Measurements from ENCODE around the gene CILP2.
A peak's percentile ranks its signal among the peaks of the same experiment; 100 is the strongest.

Gene CILP2

DNA sequence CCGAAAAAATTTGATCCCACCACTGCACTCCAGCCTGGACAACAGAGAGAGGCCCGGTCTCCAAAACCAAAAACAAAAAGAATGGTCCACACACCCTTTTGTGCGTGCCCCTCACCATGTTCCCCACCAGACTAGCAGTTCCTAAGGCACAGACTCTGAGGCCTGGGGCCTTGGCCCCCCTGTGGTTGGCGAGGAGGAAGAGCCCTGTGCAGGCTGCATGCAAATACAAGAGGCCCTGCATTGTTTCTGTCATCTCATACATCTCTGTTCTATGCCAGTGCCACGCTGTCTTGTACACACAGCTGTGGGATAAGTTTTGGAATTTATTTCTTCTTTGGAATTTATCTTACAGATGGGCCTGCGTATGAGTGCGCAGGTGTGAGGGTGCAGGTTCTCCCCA lies 14.0 kb upstream of the CILP2 start:
- no peak for FAIRE-seq

GRCh38 chr19:19525611-19526380 lies 12.3 kb upstream of the CILP2 start:
- TF ChIP-seq POLR2AphosphoS5 (IDR thresholded peaks at IDR 0.05; ENCODE audit: low read depth, low read length): peak; percentile 35; the same call in 1 of the 2 replicates
- no peak for TF ChIP-seq TAF1 (IDR thresholded peaks at IDR 0.05; ENCODE audit: borderline replicate concordance, low read depth, low read length)
- TF ChIP-seq POLR2A (IDR thresholded peaks at IDR 0.05; ENCODE audit: low read depth, low read length): no peak
- DNase-seq (ENCODE audit: insufficient read length) (no peak), FAIRE-seq (no peak)

More for the DNA sequence above, 14.0 kb upstream of the CILP2 start:
- no peak for DNase-seq (ENCODE audit: insufficient read length)
- TF ChIP-seq POLR2A (IDR thresholded peaks at IDR 0.05; ENCODE audit: low read depth, low read length): no peak
- TF ChIP-seq POLR2AphosphoS5 (IDR thresholded peaks at IDR 0.05; ENCODE audit: low read depth, low read length): no peak
- TF ChIP-seq TAF1 (IDR thresholded peaks at IDR 0.05; ENCODE audit: borderline replicate concordance, low read depth, low read length): no peak

- TF ChIP-seq POLR2A (IDR thresholded peaks at IDR 0.05; ENCODE audit: low read depth, low read length) (no peak), TAF1 (IDR thresholded peaks at IDR 0.05; ENCODE audit: borderline replicate concordance, low read depth, low read length) (no peak)
- FAIRE-seq (no peak), DNase-seq (ENCODE audit: insufficient read length) (no peak)
These were observed 11.3 kb upstream of the CILP2 start for GRCh38 chr19:19526581-19527370.

GRCh38 chr19:19527371-19527656 lies 10.8 kb upstream of the CILP2 start:
- TF ChIP-seq POLR2AphosphoS5 (IDR thresholded peaks at IDR 0.05; ENCODE audit: low read depth, low read length) (no peak), POLR2A (IDR thresholded peaks at IDR 0.05; ENCODE audit: low read depth, low read length) (no peak), TAF1 (IDR thresholded peaks at IDR 0.05; ENCODE audit: borderline replicate concordance, low read depth, low read length) (no peak)
- FAIRE-seq (no peak), DNase-seq (ENCODE audit: insufficient read length) (no peak)

DNA sequence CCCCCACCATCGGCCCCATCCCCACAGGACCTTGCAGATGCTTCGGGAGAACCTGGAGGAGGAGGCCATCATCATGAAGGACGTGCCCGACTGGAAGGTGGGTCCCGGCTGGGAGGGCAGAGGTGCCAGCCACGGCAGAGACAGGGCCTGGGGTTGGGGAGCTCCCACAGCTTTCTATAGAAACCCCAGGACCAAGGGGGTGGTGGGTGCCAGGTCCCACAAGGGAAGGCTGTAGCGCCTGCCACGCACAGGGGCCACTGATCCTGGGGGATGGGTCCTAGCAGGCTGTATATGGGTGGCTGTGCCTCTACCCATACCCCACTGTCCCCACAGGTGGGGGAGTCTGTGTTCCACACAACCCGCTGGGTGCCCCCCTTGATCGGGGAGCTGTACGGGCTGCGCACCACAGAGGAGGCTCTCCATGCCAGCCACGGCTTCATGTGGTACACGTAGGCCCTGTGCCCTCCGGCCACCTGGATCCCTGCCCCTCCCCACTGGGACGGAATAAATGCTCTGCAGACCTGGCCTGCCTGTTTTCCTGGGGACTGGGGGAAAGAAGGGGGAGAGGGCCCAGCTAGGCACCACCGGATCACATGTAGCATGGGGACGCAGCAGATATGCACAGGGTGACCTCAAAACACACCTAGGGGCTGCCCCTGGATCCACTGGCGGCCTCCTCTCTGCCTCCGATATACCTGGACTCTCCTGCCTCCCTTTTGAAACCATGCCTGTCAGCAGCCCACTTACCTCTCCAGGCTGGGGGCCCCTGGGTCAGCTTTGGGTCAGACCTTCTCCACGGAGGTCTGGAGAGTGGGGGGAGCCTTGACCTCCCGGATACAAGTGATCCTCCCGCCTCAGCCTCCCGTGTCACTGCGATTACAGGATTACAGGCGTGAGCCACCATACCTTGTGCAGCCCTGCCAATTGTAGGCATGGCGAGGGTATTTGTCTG lies 10.1 kb upstream of the CILP2 start:
- no peak for DNase-seq (ENCODE audit: insufficient read length)
- FAIRE-seq: no peak
- TF ChIP-seq POLR2AphosphoS5 (IDR thresholded peaks at IDR 0.05; ENCODE audit: low read depth, low read length) (no peak), TAF1 (IDR thresholded peaks at IDR 0.05; ENCODE audit: borderline replicate concordance, low read depth, low read length) (no peak), POLR2A (IDR thresholded peaks at IDR 0.05; ENCODE audit: low read depth, low read length) (no peak)

- DNase-seq (ENCODE audit: insufficient read length) (no peak), FAIRE-seq (no peak)
- TF ChIP-seq POLR2AphosphoS5 (IDR thresholded peaks at IDR 0.05; ENCODE audit: low read depth, low read length) (peak; percentile 53; the same call in 1 of the 2 replicates), TAF1 (IDR thresholded peaks at IDR 0.05; ENCODE audit: borderline replicate concordance, low read depth, low read length) (no peak)
These were observed 9.2 kb upstream of the CILP2 start, which contains the start of gene YJEFN3 for GRCh38 chr19:19528721-19529490. YJEFN3 (plus strand) TSS chr19:19528911; CDS start chr19:19528933, 22 bp downstream.

DNA sequence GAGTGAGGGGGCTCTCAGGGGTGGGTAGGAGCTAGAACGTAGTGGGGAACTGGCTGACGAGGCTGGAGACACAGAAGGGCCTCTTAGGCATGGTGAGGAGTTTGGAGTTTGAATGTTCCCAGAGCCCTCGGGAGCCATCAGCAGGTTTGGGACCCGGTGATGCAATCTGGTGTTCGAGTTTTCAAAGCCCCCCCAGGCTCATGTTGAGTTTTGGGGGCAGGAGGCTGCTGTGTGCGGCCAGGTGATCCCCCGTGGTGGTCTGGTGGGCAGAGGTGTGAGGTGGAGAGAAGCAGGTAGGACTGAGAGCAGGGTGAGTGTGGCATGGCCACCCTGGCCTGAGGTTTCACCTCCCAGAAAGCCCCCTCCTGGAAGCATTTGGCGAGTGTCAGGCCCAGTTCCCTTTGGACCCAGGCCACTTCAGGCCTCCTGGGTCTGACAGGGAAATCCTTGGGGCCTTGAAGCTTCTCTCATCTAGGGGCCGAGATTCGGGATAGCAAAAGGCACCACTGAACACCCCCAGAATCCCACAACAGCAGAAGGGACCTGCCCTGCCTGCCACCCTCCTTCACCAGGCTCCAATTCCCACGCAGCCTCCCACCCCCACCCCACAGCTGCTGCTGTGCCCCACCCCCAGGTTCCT lies 8.2 kb upstream of the CILP2 start:
- DNase-seq (ENCODE audit: insufficient read length) (no peak), FAIRE-seq (no peak)
- TF ChIP-seq POLR2AphosphoS5 (IDR thresholded peaks at IDR 0.05; ENCODE audit: low read depth, low read length) (no peak), POLR2A (IDR thresholded peaks at IDR 0.05; ENCODE audit: low read depth, low read length) (peak; percentile 33; the same call in 1 of the 2 replicates), TAF1 (IDR thresholded peaks at IDR 0.05; ENCODE audit: borderline replicate concordance, low read depth, low read length) (no peak)

DNA sequence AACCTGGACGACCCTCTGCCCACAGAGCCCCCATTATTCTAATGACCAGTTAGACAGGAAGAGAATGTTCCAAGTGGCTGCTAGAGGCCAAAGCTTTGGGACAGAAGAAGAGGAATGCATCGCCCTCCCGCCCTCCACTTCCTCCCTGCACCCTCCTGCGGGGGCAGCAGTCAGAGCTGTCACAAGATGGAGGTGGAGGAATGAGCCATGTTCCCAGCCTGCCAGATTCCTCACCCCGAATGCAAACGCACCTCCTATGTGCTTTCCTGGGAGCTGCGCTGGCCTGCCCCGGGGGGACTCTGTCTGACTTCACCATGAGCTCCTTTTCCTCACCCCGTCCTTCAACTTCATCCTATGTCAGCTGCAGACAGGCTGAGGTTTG lies 7.7 kb upstream of the CILP2 start:
- DNase-seq (ENCODE audit: insufficient read length) (no peak), FAIRE-seq (no peak)
- TF ChIP-seq TAF1 (IDR thresholded peaks at IDR 0.05; ENCODE audit: borderline replicate concordance, low read depth, low read length) (no peak), POLR2AphosphoS5 (IDR thresholded peaks at IDR 0.05; ENCODE audit: low read depth, low read length) (no peak), POLR2A (IDR thresholded peaks at IDR 0.05; ENCODE audit: low read depth, low read length) (no peak)

GRCh38 chr19:19530889-19531288 lies 7.2 kb upstream of the CILP2 start:
- peak; percentile 18; the same call in 1 of the 2 replicates for TF ChIP-seq POLR2A (IDR thresholded peaks at IDR 0.05; ENCODE audit: low read depth, low read length)
- no peak for TF ChIP-seq POLR2AphosphoS5 (IDR thresholded peaks at IDR 0.05; ENCODE audit: low read depth, low read length)
- TF ChIP-seq TAF1 (IDR thresholded peaks at IDR 0.05; ENCODE audit: borderline replicate concordance, low read depth, low read length): no peak
- no peak for FAIRE-seq
- DNase-seq (ENCODE audit: insufficient read length): no peak

Data from GM12892 (cell line).